HG02938 (cell line): Measurements from ENCODE around the gene OTOG.

Source experiments
- ATAC-seq: cut with Tn5 transposase; IDR thresholded peaks from one replicate; pipeline ENCODE4 v1.9.1; 2021; ENCODE audit warnings: mild to moderate bottlenecking, moderate library complexity; ENCODE audit not compliant: unreplicated experiment

The OTOG gene

GRCh38 chr11:17540807-17541206, 6.3 kb upstream of the OTOG start:
- no peak for ATAC-seq

- ATAC-seq = no peak
These were observed 5.7 kb upstream of the OTOG start for GRCh38 chr11:17541330-17541885.

- no peak for ATAC-seq
These were observed 4.8 kb upstream of the OTOG start for GRCh38 chr11:17542249-17542648.

- ATAC-seq = no peak
These were observed 4.0 kb upstream of the OTOG start for GRCh38 chr11:17543041-17543440.

GRCh38 chr11:17543574-17544180, 3.4 kb upstream of the OTOG start:
- ATAC-seq = no peak

DNA sequence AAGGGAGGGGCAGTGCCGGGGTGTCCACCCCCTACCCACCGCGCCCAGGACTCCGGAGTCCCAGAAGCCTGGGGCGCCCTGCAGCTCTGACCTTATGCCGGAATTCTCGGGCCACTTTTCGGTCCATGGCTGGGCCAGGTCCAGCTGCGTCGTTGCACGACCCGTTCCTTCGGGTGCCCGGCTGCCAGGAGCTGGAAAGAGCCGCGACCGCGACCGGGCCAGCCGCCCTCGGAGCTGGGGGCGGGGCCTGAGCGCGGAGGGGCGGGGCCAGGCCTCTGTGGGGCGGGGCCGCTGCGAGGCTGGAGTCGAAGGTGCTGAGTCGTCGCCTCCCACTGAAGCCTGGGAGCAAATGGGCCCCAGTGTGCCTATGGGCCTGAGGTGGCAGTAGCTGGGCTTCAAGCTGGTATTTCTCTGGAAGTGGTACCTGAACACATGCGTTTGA, 2.9 kb upstream of the OTOG start, which contains the start of gene USH1C:
Gene USH1C (minus strand): TSS at position 236 of the 442 bp plus-strand sequence. CDS start 109 bp downstream, at position 127.
- ATAC-seq = no peak

- no peak for ATAC-seq
These were observed 819 bp upstream of the OTOG start for GRCh38 chr11:17546240-17546639.

- ATAC-seq = no peak
These were observed 873 bp downstream of the OTOG start for GRCh38 chr11:17547932-17548331.

- no peak for ATAC-seq
These were observed 1.4 kb downstream of the OTOG start for GRCh38 chr11:17548444-17548843.

DNA sequence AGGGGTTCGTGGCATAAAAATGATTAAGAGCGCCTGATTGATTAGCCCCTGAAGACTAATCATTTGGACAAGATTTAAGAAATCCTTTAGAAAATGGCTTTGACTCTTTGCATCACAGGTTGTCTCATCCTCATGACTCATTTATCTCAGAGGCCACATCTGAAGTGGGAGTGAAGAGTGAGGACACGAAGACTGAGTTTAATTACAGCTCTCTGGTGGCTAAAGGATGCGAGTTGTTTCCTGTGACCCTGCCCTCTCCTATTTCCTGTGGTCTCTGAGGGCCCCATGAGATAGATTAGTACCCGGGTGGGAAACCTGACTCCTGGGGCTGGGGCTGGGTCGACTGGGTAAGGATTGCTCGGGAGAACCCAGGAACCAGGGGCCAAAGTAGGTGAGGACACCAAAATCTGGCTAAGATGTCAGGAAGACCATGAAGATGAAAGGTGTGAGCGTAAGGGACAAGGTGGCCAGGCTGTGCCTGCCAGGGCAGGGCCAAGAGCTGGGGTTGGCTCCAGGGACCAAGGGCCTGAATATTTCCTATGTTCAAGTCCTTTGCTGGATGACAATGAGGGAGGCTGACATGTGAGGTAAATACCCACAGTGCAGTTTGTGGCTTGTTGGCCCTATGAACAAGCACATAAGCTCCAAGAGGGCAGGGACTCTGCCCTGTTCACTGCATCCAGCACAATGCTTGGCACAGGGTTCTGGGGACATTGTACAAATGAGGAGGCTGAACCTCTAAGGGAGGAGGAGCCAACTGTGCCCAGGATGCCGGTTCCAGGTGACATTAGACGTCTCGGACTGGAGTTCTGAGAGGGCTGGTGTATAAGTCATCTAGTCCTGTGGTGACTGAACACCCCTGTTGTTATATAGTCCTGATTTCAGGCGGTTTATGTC, 3.6 kb downstream of the OTOG start:
- no peak for ATAC-seq

- no peak for ATAC-seq
These were observed 4.4 kb downstream of the OTOG start for GRCh38 chr11:17551347-17552040.

- no peak for ATAC-seq
These were observed 4.9 kb downstream of the OTOG start for GRCh38 chr11:17552041-17552355.

DNA sequence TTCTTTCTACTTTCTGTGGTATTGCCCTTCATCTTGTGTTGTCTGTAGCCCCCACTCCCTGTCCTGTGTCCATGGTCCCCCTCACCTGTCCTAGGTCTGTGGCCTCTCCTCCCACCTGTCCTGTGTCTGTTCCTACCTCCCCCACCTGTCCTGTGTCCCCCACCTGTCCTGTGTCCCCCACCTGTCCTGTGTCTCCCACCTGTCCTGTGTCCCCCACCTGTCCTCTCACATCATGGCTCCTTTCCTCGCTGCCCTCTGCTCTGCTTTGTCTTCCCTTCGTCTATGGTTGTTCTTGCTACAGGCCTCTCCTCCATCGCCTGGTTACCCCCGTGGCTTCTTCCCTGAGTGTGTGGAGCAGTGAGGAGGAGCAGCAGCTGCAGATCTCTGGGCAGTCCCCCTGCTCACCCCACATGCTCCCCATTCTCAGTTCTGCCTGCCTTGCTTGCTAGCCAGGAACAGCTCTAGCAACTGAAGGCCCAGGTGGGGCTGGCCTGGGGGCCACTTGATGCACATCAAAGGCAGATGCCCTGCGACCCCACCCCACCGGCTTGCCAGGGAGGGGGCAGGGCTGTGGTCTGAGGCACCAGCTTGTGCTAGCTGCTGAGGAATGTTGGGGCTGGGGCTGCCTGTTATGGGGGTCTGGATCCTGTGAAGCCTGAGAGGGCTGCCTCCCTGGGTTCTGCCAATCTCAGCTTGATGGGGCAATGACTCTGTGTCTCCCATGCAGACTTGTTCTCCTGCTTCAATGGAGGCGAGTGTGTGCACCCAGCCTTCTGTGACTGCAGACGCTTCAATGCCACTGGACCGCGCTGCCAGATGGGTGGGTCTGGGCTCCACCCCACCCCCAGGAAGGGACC, 5.6 kb downstream of the OTOG start:
- ATAC-seq = no peak

GRCh38 chr11:17553249-17553546, 6.1 kb downstream of the OTOG start:
- ATAC-seq = no peak

DNA sequence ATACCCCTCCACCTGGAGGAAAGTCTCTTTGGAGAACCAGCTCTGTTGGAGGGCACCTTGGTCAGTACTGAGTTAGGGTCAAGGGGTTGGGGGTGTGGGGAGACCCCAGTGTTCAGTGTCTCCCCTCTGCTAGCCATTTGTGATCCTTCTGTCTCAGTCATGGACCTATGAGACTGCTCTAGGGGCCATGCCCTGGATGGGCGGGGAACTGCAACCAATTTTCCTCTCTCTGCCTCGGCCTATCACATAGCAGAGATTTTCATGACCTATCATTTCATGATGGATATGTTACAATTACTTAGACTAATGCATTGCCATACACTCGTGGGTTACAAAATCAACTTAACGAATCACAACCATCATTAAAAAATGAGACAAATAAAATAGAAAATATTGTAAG, 7.4 kb downstream of the OTOG start:
- ATAC-seq = no peak

DNA sequence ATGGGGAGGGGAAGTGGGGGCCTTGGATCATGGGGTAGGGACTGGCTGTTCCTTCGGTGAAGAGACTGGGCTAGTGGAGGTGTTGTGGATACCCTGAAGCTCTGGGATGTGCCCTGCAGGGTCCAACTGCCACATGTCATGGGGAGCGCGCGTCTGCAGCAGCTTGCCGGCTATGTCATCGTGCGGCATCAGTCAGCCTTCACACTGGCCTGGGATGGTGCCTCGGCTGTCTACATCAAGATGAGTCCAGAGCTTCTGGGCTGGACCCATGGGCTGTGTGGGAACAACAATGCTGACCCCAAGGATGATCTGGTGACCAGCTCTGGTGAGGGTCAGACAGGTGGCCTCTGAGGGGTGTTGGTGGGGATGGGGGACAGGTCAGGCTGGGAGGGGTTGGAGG, 9.9 kb downstream of the OTOG start:
- ATAC-seq = no peak

- ATAC-seq = no peak
These were observed 11.1 kb downstream of the OTOG start for GRCh38 chr11:17558025-17558780.

GRCh38 chr11:17558916-17559315, 11.9 kb downstream of the OTOG start:
- no peak for ATAC-seq

- ATAC-seq = no peak
These were observed 12.5 kb downstream of the OTOG start for GRCh38 chr11:17559341-17560087.
